ENCODE data around the gene PTPRT.

PTPRT gene

DNA sequence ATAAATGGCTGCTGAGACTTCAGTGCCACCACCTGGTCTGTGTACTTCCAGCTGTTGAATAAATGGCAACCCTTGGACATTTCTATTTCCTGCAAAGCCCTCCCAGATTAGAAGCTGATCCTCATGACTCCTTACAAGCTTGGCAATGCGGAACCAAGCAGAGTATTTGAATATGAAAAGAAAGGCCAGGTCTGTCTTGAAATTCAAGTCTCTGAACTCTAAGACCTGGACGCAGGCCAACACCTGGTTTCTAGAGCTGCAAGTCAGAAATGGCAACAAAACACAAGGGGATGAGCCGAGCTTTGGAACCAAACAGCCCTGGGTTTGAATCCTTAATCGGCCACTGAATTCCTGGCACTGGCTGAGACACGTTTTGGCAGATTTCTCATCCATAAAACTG is 353.4 kb downstream of the PTPRT start:
- DNase-seq (ENCODE audit: low read depth, low spot score) = no peak

DNA sequence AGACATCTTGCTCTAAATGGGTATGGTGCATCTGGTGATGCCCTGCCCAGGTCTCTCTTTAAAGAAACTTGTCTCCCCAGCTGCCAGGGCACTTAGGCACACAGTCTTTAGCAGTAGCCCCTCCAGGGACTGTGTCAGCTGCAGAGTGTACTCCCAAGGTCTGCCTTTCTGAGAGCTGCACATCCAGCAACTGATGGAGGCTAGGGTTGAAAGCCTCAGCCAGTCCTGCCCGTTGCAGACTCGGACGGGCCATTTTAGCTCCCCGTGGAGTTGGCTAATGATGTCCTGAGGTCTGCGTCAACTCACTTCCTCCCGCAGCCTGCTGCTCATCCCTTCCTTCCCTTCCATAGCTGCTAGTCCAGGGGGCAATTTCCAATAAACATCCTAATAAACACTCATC is 381.8 kb downstream of the PTPRT start:
- DNase-seq (ENCODE audit: low read depth, low spot score) = no peak

DNA sequence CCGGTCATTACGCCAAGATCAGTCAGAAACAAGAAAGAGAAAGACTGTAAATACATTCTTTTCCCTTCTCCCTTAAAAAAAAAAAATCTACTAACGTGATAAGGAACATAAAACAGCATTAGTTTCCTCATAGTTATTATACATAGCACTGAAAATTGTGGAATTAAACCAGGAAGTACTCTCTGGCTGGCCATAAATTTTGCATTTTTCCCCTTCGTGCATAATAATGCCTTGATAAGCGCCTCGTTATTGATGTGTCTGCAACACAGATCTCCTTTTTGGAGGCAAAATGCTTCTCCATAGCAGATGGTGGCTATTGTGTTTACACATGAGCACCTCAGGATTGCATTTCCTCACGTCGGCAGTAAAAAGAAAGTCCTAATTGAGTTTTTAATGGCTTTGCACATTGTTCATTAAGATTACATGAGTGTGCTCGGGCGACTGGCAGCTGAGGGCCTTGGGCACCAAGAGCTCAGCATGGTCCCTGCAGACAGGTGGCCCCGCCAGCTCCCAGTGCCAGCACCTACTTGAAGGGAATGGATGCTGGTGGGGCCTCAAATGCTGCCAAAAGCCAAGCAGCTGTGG is 394.5 kb downstream of the PTPRT start:
- no peak for DNase-seq (ENCODE audit: low read depth, low spot score)

DNA sequence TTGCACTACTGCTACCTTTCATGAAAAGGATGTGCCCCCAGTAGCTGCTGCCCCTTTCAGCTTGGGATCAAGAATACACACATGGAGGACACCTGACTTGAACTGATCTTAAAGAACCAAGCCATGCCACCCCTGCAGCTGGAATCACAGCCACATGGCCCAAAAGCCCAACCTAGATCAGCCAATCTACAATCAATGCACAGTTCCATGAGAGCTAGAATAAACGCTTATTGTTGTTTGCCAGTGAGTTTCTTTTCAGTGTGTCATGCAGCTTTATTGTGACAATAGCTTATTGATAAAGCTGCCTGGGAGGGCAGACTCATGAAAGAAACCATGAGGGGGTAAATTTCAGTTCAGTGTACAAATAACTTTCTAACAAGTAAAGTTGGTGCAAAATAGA is 397.7 kb downstream of the PTPRT start:
- DNase-seq (ENCODE audit: low read depth, low spot score) = no peak

DNA sequence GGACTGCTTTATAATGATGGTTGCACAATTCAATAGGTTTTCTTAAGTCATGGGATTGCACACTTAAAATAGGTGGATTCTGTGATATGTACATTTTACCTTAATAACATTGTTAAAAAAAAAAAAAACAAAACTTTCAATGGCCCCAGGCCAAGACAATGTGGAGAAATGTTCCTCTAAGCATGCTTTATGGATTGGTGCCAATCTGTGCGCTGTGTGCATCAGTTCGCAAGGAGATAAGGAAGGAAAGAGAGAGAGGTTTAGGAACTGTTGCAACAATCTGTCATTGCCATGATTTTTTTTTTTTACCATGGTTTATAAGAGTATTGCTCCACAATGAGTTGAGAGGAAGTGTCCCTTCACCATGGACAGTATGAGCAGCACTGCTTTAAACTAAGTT is 399.6 kb downstream of the PTPRT start:
- DNase-seq (ENCODE audit: low read depth, low spot score) = no peak

DNA sequence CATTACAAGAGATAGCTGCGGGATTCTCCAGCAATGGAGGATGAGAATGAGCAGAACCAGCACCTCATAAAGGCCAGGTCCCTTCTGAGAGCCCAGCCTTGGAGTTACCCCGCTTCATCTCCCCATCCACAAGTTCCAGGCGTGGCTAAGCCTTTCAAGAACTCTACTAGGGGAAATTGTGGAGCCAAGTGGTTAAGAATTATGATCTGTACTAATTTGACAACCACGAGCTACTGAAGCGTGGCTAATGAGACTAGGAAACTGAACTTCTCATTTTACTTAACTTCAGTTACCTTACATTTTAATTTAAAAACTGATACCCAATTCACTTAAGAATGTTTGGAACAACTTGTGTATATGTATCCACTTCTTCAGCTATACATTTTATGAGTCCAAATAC is 401.0 kb downstream of the PTPRT start:
- DNase-seq (ENCODE audit: low read depth, low spot score) = no peak

DNA sequence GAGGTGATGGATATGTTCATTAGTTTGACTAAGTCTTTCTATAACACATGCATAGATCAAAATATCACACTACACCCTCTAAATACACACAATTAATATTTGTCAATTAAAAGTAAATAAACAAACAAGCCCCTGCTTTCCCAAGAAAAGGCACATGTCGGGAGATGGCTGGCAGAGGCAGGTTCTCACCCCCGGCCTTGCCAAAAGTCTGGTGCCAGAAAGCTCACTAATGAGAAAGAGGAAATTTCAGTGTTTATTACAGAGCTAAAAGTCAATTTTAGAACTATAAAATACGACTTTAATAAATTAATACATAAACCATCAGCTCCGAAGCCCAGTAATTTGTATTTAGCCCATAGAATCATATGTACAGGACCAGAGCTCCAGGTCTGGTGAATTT is 404.7 kb downstream of the PTPRT start:
- DNase-seq (ENCODE audit: low read depth, low spot score) = no peak

DNA sequence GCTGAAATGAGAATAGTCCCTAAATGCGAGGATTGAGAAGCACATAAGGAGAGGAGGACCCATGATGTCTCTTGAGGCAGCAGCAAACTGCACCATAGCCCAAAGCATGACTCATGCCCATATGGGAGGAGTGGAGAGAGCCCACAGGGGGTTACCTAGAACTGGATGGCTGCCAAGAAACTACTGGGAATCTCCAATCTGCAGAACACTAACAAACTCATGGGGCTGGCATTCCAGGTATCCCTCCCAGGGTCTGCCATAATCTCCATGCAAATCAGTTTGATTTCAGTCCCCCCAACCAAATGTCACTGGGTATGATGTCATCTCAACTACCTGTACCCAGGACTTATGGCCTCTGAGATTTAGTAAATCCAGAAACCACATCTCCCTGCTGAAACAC is 410.5 kb downstream of the PTPRT start:
- DNase-seq (ENCODE audit: low read depth, low spot score) = no peak

DNA sequence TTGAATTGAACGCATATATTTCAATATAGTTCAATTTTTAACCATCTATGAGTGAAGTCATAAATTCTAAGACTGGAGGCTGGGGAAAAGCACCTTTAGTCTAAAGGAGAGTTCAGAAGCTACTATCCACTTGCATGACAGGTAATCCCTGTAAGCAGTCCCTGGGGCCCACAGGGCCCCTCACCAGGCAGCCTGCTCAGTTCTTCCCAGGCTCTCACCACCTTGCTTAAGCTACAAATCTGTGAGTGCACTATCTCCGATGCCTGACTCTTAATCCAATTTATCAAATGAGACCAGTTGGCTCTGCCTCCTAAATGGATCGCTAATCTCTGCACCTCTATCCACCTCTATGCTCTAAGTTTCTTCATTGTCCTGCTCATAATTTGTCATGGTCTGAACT is 413.8 kb downstream of the PTPRT start:
- DNase-seq (ENCODE audit: low read depth, low spot score) = no peak

DNA sequence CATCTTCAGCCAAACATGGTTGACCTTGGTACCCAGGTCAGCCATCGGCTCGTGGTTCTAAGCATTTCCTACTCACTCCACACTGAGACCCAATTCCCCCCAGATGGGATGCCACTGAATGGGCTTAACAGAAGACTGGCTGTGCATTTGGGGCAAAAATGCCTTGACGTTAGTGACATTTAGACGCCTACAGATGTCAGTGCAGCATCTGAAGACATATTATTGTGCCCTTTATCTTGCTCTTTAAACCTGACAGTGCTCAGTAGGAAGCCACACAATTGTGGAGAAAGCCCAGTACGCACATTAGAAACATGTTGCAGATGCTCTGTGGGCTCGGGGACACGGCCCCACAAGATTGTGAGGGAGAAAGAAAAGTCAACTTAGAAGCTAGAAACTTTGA is 414.7 kb downstream of the PTPRT start:
- no peak for DNase-seq (ENCODE audit: low read depth, low spot score)

DNA sequence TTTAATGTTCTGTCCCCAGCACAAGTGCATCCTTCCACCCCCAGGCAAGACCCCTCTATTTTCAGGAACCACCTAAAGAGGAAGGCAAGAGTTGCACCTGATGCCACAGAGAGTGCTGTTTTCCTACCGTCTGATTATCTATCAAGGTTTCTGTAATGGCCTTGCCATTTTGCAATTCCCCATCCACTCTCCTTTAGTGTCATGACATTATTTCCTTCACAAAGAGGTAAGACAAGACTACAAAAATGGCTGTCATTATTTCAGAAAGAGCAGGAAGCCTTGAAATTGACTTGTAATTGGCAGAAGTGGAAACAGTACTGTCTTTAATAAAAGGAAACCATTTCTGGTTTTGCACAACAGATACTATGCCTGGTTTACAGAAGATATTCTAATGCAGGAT is 426.7 kb downstream of the PTPRT start:
- no peak for DNase-seq (ENCODE audit: low read depth, low spot score)

DNA sequence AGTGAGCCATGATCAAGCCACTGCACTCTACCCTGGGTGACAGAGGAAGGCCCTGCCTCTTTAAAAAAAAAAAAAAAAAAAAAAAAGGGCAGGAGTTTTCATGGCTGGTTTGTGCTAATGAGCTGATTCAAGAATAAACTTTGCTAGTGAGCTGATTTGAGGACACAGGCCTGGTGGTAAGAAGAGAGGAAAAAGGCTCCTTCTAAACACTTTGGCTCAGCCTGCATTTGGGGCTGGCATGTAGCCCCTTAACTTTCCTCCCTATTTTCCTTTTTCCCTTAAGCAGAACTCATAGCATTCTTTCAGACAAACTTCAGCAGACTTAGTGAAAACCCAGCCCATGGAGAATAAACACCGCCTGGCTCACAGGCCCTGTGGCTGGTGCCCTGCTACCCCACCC is 432.7 kb downstream of the PTPRT start:
- DNase-seq (ENCODE audit: low read depth, low spot score) = no peak

DNA sequence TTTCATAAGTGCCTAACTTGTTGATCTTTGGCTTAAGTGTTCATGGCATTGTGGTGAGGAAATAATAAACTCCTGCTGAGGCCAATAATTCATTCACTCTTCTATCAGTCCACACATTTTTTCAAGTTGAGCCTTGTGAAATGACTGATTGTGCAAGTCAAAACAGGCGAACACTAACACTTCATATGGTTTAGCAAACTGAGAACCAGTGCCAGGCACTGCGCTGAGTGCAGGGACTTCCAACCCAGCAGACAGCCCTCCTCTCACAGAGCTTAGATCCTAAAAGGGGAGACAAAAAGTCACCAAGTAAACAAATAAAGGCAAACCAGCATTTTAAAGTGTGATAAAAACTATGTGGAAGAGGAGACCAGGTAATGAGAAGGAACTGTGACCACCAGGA is 435.0 kb downstream of the PTPRT start:
- DNase-seq (ENCODE audit: low read depth, low spot score) = no peak

DNA sequence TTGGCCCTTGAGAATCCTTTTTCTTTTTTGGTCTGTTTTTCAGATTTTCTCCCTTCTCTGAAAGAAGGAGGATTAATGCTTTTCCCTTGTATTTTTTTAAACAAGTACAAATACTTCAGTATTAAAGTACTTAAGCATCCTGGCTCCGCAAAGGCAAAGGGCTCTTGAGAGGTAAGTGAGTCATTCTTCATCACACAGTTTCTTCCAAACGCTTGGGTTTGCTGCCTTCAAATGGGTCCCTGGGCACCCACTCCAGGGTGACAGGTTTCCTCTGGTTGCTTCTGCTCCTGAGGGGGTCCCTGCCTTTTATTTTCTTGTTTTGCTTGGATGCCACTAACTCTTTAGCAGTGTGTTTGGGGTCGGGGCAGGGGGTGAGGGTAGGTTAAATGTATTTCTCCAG is 437.1 kb downstream of the PTPRT start:
- no peak for DNase-seq (ENCODE audit: low read depth, low spot score)

DNA sequence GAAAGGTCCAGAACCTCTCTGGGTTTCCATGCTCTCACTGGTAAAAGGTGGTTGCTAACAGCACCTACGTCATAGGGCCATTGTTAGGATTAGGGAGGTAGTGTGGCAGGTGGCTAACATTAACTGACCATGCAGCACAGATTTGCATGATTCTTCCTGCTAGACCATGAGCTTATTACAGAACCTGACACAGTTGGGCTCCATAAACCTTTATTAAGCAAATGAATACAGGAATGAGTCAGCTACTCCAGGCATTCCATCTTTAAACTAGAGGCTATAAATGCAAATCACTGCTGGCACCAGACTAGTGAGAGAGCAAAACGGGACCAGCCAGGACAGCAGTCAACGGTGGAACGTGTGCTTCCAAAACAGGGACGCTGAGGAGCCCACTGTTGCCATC is 440.1 kb downstream of the PTPRT start:
- DNase-seq (ENCODE audit: low read depth, low spot score) = no peak

DNA sequence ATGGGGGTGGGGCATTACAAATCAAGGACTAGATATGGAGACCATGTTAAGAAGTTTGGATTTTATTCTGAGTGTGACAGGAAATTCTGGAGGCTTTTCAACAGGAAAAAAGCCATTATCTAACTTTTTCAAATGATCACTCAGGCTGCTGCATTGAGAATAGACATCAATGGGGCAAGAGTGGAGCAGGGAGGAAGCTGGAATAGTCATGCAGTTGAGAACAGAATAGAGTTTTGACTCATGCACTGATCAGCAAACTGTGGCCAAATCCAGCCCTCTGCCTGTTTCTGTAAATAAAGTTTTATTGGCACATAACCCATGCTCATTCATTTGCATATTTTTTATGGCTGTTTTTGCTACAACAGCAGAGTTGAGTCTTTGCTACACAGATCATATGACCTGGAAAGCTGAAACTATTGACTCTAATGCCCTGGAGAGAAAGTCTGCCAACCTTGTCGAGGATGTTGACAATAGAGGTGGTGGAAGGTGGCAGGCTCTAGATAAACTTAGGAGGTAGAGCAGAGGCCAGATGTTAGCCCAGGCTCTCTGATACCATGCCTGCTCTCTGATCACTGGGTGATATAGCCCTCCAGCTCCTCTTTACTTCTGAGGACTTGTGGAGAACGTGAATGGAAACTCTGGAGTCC is 441.8 kb downstream of the PTPRT start:
- no peak for DNase-seq (ENCODE audit: low read depth, low spot score)

DNA sequence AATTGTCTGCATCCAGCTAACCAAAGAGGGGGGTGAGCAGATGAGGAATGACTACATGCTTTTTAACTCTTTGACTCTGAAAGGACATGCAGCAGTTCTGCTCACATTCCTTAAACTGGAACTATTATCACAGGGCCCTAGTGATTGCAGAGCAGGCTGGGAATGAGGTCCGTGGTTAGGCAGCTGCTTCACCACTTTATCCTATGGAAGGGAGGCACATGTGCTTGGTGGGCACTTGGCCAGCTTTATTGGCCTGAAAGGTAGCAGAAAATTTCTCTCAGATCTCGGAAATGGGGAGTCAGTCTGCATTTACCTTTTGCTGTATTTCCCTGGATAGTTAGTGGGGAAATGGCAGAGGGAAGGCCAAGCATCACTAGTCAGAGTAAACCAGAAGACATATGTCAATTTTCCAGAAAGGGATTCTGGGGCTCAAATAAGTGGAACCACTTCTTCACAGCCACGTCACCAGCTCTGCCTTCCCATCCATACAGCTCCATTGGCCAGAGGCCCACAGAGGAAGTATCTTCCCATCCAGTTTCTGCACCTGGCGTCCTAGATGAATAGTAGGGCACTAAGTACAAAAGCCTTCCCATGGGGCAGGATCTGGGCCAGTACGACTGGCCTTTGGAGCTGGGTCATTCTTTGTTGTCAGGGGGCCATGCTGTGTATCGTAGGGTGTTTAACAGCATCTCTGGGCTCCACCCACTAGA is 444.8 kb downstream of the PTPRT start:
- DNase-seq (ENCODE audit: low read depth, low spot score) = no peak

DNA sequence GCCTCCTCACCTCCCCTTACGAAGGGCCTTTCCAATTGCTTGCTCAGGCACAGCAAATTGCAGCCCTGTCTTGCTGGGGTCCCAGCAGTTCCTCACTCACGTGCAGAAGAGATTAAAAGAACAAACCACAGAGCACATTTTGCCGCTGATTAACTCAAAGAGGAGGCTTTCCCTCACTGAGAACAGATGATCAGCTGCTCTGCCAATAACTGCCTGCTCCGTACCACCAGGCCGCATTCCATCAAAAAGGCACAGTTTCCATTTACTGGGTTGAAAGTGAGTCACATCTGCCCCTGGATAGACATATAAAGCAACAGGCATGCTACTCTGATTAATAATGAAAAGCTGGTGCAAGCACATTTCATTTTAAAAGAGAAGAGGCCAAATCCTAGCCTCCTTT is 446.8 kb downstream of the PTPRT start:
- DNase-seq (ENCODE audit: low read depth, low spot score) = no peak

DNA sequence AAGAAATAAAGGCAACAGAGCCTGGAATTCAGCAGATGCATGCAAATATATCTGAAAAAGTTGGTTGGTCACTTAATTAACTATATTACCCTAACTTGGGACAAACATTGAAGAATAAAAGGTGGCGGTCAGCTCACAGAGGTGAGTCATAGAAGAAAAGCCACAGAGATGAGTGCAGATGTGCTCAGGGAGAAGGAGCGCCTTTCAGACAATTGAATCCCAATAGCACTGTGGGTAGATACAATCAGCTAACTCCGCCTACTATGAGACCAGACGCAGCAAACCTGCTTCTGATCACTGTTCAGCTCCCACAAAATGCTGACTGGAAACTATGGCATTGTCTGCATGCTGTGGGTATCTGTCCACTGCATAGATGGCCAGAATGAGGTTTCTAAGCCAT is 447.8 kb downstream of the PTPRT start:
- no peak for DNase-seq (ENCODE audit: low read depth, low spot score)

DNA sequence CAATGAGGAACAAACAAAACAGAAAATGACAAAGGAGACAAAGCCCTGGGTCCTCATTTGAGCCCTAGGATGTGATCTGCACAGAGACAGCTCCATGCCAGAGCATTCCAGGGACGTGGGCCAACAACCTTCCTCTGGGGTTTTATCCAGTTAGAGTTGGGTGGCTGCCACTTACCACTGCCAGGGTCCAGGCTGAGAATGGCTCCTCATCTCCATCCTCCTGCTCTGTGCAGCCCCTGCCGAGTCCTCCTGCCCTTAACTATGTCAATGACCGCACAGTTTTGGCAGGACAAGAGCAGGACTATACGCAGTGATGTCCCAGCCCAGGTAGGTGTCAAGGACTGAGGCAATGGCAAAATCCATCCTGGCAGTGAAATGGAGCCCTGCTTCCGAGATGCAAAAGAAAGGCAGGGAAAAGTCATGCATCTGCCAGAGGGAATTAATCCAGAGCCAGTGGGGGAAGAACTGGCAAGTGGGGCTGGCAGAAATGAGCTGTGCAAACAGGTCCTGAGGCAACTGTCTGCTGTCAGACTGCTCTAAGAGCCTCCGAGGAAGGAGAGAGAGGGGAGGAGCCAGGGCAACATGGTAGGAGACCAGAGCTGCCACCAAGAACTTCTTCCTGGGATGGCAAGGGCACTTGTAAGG is 449.4 kb downstream of the PTPRT start:
- DNase-seq (ENCODE audit: low read depth, low spot score) = no peak

DNA sequence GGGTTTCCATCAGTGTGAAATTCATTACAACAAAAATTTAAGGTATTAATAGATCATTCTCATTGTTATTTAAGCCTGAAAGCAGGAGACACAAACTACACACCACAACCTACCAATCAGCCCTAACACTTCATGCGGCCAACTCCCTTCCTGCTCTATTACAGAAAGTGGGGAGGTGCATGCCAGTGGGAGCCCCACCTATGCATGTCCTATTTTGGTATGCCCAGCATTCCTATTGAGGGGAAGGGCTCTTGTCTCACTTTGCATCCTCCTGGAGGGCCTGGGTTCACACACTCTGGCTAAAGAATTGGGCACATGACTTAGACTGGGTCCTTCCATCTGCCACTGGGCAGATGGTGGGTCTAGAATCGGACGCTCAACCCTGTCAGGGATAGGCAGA is 450.0 kb downstream of the PTPRT start:
- no peak for DNase-seq (ENCODE audit: low read depth, low spot score)

DNA sequence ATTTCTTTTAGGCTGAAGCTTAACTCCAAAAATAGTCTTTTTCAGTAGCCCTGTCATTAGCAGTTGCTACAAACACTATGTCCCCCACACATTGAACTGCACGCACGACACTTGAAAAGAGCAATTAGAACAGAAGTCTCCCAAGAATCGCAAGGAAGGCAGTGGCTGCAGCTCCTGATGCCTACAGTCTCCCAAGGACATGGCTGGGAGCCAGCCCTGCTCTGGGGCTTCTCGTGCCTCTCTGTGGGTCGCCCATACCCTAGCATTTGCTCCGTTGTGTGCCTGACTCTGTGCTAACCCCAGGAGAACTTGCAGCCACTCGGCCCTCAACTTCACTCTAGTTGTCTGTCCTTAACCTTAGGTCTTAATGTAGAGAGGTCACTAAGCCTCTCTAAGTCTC is 454.2 kb downstream of the PTPRT start:
- no peak for DNase-seq (ENCODE audit: low read depth, low spot score)
